CD4-positive, alpha-beta T cell treated with Interferon gamma for 1 hour (primary cell): Measurements from ENCODE around the gene NFIC.
"Not testable (repeated sequence)": the region's sequence is repeated elsewhere in the genome, so short reads cannot be mapped to it uniquely, and the experiment has no call there.

Experiments used
- DNase-seq: peaks from one replicate; pipeline ENCODE4 v3.0.0-alpha.2; 2020

NFIC gene

GRCh38 chr19:3431760-3432397, 65.5 kb downstream of the NFIC start:
- DNase-seq = no peak

- no peak for DNase-seq
Observed at GRCh38 chr19:3433313-3433712, 66.9 kb downstream of the NFIC start.

GRCh38 chr19:3433805-3434540, 67.6 kb downstream of the NFIC start:
- DNase-seq = no peak

GRCh38 chr19:3434630-3435553, 68.5 kb downstream of the NFIC start:
- DNase-seq = peak; percentile 95

- peak; percentile 51 for DNase-seq
Observed at GRCh38 chr19:3440082-3440481, 73.7 kb downstream of the NFIC start.

- no peak for DNase-seq
Observed at GRCh38 chr19:3441089-3441985, 75.0 kb downstream of the NFIC start.

- DNase-seq = no peak
Observed at GRCh38 chr19:3441986-3442329, 75.6 kb downstream of the NFIC start.

- no peak for DNase-seq
Observed at GRCh38 chr19:3442487-3443071, 76.2 kb downstream of the NFIC start.

- DNase-seq = no peak
Observed at GRCh38 chr19:3443840-3444694, 77.7 kb downstream of the NFIC start.

- DNase-seq = no peak
Observed at GRCh38 chr19:3444695-3445234, 78.4 kb downstream of the NFIC start.

- not testable (repeated sequence) for DNase-seq
Observed at GRCh38 chr19:3446657-3447056, 80.3 kb downstream of the NFIC start.

- no peak for DNase-seq
Observed at GRCh38 chr19:3448616-3449334, 82.4 kb downstream of the NFIC start.

- peak; percentile 12 for DNase-seq
Observed at GRCh38 chr19:3450796-3451411, 84.5 kb downstream of the NFIC start.

- no peak for DNase-seq
Observed at GRCh38 chr19:3451451-3451866, 85.1 kb downstream of the NFIC start.

GRCh38 chr19:3452171-3452941, 86.0 kb downstream of the NFIC start:
- no peak for DNase-seq

- not testable (repeated sequence) for DNase-seq
Observed at GRCh38 chr19:3452942-3453214, 86.5 kb downstream of the NFIC start.

GRCh38 chr19:3453840-3454239, 87.5 kb downstream of the NFIC start:
- no peak for DNase-seq

- DNase-seq = no peak
Observed at GRCh38 chr19:3454656-3455392, 88.4 kb downstream of the NFIC start.
